Uterus (tissue), 4 donors: ENCODE measurements around the gene ECPAS. TPM values are rescaled to one million over a fixed set of nuclear protein-coding genes. Genes with fewer than 3 reads are reported as not detected.

Source experiments
- DNase-seq, 2 donors: peaks; one replicate each; pipeline ENCODE4 v3.0.0-alpha.2; 2019 to 2020
- H3K27ac ChIP-seq, 2 donors: fragments of 200-600 bp; sonication (generic); 1 replicate in 1 of 2; 2 replicates in 1 of 2; pipeline ENCODE4 v1.5.1; 2016 to 2018
- H3K27me3 ChIP-seq, 2 donors: fragments of 200-600 bp; sonication (generic); one replicate each; pipeline ENCODE4 v1.5.1; 2018 to 2019; ENCODE audit warnings: control low read depth in 1 of 2
- H3K36me3 ChIP-seq, 2 donors: fragments of 200-600 bp; sonication (generic); one replicate each; pipeline ENCODE4 v1.5.1; 2019; ENCODE audit warnings: control low read depth in 1 of 2
- H3K4me1 ChIP-seq, 2 donors: fragments of 200-600 bp; sonication (generic); one replicate each; pipeline ENCODE4 v1.5.1; 2018 to 2019; ENCODE audit warnings: control low read depth in 1 of 2
- H3K4me3 ChIP-seq, 2 donors: fragments of 200-600 bp; sonication (generic); 1 replicate in 1 of 2; 2 replicates in 1 of 2; pipeline ENCODE4 v1.5.1; 2018 to 2019; ENCODE audit warnings: mild to moderate bottlenecking in 1 of 2
- H3K9me3 ChIP-seq, 2 donors: fragments of 200-600 bp; sonication (generic); one replicate each; pipeline ENCODE4 v1.5.1; 2019; ENCODE audit warnings: control low read depth in 1 of 2
- POLR2A ChIP-seq, 2 donors: fragments of 450-650 bp; IDR thresholded peaks; one replicate each; pipeline ENCODE4 v1.6.1; 2016; ENCODE audit warnings: antibody characterized with exemption in 2 of 2, mild to moderate bottlenecking in 1 of 2, moderate library complexity in 1 of 2
- intact Hi-C: fragments of 100-400 bp; cut with DNase I; formaldehyde crosslinking; loops from one replicate; pipeline ENCODE4 v1.15.1; 2023; ENCODE audit warnings: low total_unique reads
- total RNA-seq, 4 donors: library from RNA; depleted of rRNA in 3 of 4; stranded (reverse); fragments of >200 nt in 3 of 4; gene quantifications; one replicate each; pipeline versions ENCODE4 v1.1.0 to v1.2.4, GENCODE V29; 2014 to 2023
- TF ChIP-seq, protein P1 (sequence below), 4 experiments: fragments of 200-600 bp in 2 of 4; fragments of 450-650 bp in 2 of 4; sonication (generic) in 2 of 4; IDR thresholded peaks; one replicate each; pipeline ENCODE4 v1.5.1; 2016 to 2019; ENCODE audit warnings: antibody characterized with exemption in 4 of 4, mild to moderate bottlenecking in 2 of 4, moderate library complexity in 1 of 4
- donor health status: DM: yes; HTN: yes; CAD: no.

ECPAS gene
- total RNA-seq, 4 donors from 2014 or later, result 56.1 to 115 (median 84.4) TPM

- intact Hi-C loops, result no loop called here
- Histone ChIP-seq H3K27ac (no peak overlapping the region), H3K9me3 (no peaks in the 10 kb centered on the region), H3K27me3 (no peaks in the 10 kb centered on the region), H3K36me3 (no peaks in the 10 kb centered on the region), H3K4me1 (no peaks in the 10 kb centered on the region), H3K4me3 (no peak overlapping the region)
- DNase-seq, result no peak
- no peak for TF ChIP-seq POLR2A (IDR thresholded peaks at IDR 0.05)
- TF ChIP-seq, protein P1, sequence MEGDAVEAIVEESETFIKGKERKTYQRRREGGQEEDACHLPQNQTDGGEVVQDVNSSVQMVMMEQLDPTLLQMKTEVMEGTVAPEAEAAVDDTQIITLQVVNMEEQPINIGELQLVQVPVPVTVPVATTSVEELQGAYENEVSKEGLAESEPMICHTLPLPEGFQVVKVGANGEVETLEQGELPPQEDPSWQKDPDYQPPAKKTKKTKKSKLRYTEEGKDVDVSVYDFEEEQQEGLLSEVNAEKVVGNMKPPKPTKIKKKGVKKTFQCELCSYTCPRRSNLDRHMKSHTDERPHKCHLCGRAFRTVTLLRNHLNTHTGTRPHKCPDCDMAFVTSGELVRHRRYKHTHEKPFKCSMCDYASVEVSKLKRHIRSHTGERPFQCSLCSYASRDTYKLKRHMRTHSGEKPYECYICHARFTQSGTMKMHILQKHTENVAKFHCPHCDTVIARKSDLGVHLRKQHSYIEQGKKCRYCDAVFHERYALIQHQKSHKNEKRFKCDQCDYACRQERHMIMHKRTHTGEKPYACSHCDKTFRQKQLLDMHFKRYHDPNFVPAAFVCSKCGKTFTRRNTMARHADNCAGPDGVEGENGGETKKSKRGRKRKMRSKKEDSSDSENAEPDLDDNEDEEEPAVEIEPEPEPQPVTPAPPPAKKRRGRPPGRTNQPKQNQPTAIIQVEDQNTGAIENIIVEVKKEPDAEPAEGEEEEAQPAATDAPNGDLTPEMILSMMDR (IDR thresholded peaks at IDR 0.05), result no peak
These were observed 52.5 kb downstream of the ECPAS start for GRCh38 chr9:111431684-111432083.

GRCh38 chr9:111429175-111429574, 55.0 kb downstream of the ECPAS start:
- H3K27me3 ChIP-seq, result no peaks in the 10 kb centered on the region
- no peak for TF ChIP-seq POLR2A (IDR thresholded peaks at IDR 0.05)
- TF ChIP-seq, protein P1 (IDR thresholded peaks at IDR 0.05), result no peak
- H3K4me3 ChIP-seq, result no peak overlapping the region
- H3K36me3 ChIP-seq, result no peaks in the 10 kb centered on the region
- no peaks in the 10 kb centered on the region for H3K4me1 ChIP-seq
- DNase-seq, result no peak
- H3K27ac ChIP-seq, result no peak overlapping the region
- H3K9me3 ChIP-seq, result no peaks in the 10 kb centered on the region
- intact Hi-C loops, result no loop called here

DNA sequence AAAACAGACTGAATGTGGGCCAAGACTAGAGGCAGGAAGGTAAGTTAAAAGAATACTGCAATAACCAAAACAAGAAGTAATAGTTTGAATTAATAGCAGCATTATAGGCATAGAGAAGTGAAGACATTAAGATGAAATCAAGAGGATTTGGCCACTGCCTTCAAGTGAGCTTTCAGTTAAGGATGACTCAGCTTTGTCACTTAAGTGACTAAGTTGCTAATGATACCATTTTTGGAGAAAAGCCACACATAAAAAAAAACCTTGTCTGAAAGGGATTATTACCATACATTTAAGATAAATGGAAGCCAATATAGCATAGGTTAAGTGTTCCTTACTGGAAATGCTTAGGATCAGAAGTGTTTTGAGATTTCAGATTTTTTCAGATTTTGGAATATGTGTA, 57.0 kb downstream of the ECPAS start:
- DNase-seq, result no peak
- H3K9me3 ChIP-seq, result no peaks in the 10 kb centered on the region
- intact Hi-C loops, result no loop called here
- H3K27me3 ChIP-seq, result no peaks in the 10 kb centered on the region
- no peaks in the 10 kb centered on the region for H3K36me3 ChIP-seq
- H3K27ac ChIP-seq, result no peak overlapping the region
- TF ChIP-seq, protein P1 (IDR thresholded peaks at IDR 0.05), result no peak
- TF ChIP-seq POLR2A (IDR thresholded peaks at IDR 0.05), result no peak
- H3K4me1 ChIP-seq, result no peaks in the 10 kb centered on the region
- H3K4me3 ChIP-seq, result no peak overlapping the region

- H3K27me3 ChIP-seq, result no peaks in the 10 kb centered on the region
- no peaks in the 10 kb centered on the region for H3K4me1 ChIP-seq
- H3K36me3 ChIP-seq, result no peaks in the 10 kb centered on the region
- intact Hi-C loops, result no loop called here
- no peak for DNase-seq
- H3K27ac ChIP-seq, result no peak overlapping the region
- no peak for TF ChIP-seq POLR2A (IDR thresholded peaks at IDR 0.05)
- TF ChIP-seq, protein P1 (IDR thresholded peaks at IDR 0.05), result no peak
- H3K9me3 ChIP-seq, result no peaks in the 10 kb centered on the region
- H3K4me3 ChIP-seq, result no peak overlapping the region
These were observed 60.8 kb downstream of the ECPAS start for GRCh38 chr9:111423389-111423788.

DNA sequence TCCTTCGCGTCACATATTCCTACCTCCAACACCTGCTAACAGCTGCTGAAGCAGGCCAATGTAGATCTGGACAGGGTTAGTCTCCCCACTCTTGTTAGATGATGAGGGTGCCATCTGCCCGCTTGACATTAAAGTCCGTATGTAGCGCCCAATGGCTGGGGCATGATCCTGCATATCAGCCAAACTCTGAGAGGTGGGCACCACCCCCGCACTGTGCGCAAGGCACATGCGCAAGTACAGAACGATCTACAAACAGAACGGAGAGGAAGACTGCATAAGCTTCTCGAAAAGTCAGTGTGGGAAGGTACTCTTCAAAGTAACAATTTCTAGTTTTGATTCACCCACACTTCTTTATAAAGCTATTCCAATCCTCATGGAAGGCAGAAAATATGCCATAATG, 69.8 kb downstream of the ECPAS start:
- Histone ChIP-seq H3K36me3 (no peaks in the 10 kb centered on the region), H3K4me1 (no peaks in the 10 kb centered on the region), H3K27ac (no peak overlapping the region)

More for the DNA sequence above, 69.8 kb downstream of the ECPAS start:
- no peak for DNase-seq
- no peaks in the 10 kb centered on the region for H3K9me3 ChIP-seq
- H3K27me3 ChIP-seq, result no peaks in the 10 kb centered on the region
- TF ChIP-seq, protein P1 (IDR thresholded peaks at IDR 0.05), result no peak
- no peak for TF ChIP-seq POLR2A (IDR thresholded peaks at IDR 0.05)
- no peak overlapping the region for H3K4me3 ChIP-seq
- intact Hi-C loops, result no loop called here
